Astrocyte (in vitro differentiated cells and primary cell): Measurements from ENCODE around the gene IFNG-AS1.

Experiments used
- CTCF ChIP-seq: IDR thresholded peaks from 2 replicates; pipeline ENCODE4 v1.5.1; 2011; ENCODE audit warnings: low read depth, mild to moderate bottlenecking, inconsistent platforms, low read length, moderate library complexity; ENCODE audit not compliant: insufficient read depth
- EZH2 ChIP-seq: IDR thresholded peaks from 2 replicates; pipeline ENCODE4 v1.6.1; 2012; ENCODE audit warnings: mild to moderate bottlenecking, low read length, inconsistent platforms; ENCODE audit not compliant: insufficient read depth

GRCh38 chr12:67958187-67958586 lies 31.1 kb upstream of the IFNG-AS1 start:
- TF ChIP-seq CTCF (no peak), EZH2 (no peak)
